GM11168 (cell line): Measurements from ENCODE around the gene NRBP1.
"Not testable (repeated sequence)": the region's sequence is repeated elsewhere in the genome, so short reads cannot be mapped to it uniquely, and the experiment has no call there.

Experiments
- in situ Hi-C: fragments of 300-500 bp; cut with MboI; formaldehyde crosslinking; loops from one replicate; pipeline ENCODE4 v1.12.0; 2022; ENCODE audit warnings: low sequenced_read_pairs; ENCODE audit not compliant: unreplicated experiment

The NRBP1 gene

DNA sequence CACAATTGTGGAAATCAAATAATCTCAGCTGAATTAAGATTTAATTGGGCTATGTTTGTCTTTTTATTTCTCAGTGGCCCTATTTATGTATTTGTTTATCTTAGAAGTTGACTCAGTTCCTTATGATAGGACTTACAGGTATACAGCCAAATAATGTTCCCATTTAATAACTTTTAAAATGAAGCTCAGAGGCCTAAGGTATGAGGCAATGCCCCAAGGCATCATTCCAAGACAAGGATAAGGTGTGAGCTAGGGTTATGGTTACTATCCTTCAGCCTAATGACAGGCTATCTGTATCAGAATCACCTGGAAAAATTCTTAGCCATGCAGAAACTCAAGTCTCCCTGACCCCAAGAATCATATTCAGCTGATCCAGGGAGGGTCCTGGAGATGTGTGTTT is 7.4 kb upstream of the NRBP1 start:
- in situ Hi-C loops: no loop called here

DNA sequence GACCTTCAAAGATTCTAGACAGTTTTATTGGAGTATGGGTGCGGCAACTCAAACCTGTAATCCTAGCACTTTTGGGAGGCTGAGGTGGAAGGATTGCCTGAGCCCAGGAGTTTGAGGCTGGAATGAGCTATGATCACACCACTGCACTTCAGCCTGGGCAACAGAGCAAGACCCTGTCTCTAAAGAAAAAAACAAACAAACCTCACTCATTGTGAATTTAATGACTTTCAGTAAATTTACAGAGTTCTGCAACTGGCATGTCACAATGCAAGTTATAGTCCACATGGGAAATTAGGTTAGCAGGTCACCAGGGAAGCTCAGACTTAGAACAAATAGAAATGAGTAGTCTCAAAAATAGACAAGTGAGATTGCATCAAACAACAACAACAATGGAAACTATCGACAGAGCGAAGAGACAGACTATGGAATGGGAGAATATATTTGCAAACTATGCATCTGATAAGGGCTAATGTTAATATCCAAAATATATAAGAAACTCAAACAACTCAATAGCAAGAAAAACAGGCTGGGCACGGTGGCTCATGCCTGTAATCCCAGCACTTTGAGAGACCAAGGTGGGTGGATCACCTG is 6.7 kb upstream of the NRBP1 start:
- in situ Hi-C loops: no loop called here

DNA sequence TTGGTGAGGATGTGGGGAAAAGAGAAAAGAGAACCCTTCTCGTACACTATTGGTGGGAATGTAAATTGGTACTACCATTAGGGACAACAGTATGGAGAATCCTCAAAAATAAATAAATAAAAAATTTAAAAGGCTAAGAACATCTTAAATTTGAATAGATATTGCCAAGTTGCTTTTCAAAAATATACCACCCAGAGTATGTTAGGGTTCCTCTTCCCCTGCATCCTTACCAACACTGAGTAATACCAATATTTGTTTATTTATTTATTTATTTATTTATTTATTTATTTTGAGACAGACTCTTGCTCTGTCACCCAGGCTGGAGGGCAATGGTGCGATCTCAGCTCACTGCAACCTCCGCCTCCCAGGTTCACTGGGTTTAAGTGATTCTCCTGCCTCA is 5.5 kb upstream of the NRBP1 start:
- in situ Hi-C loops: no loop called here

DNA sequence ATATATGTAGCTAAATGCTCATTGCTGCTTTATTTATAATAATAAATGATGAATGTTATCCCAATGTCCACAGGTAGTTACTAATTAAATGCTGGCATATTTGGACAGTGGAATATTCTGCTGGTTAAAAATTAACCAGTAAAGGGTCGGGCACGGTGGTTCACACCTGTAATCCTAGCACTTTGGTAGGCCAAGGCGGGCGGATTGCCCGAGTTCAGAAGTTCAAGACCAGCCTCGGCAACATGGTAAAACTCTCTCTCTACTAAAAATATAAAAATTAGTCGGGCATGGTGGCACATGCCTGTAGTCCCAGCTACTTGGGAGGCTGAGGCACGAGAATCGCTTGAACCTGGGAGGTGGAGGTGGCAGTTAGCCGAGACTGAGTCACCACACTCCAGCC is 3.4 kb upstream of the NRBP1 start:
- in situ Hi-C loops: not testable (repeated sequence)

DNA sequence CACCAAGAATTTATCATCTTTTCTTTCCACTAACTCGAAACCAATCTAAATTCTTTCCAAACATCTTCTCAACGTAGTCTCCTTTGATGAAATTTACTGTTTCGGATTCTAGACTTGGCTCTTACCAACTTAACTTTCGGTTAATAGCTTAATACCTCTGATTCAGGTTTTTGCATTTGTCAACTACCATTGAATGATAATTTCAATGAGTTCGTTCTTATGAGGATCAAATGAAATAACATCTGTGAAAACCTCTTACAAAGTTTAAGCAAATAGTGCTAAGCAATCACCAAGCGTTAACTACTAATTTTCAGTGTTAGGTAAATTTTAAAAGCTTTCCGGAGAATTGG is 593 bp upstream of the NRBP1 start:
- in situ Hi-C loops: no loop called here

DNA sequence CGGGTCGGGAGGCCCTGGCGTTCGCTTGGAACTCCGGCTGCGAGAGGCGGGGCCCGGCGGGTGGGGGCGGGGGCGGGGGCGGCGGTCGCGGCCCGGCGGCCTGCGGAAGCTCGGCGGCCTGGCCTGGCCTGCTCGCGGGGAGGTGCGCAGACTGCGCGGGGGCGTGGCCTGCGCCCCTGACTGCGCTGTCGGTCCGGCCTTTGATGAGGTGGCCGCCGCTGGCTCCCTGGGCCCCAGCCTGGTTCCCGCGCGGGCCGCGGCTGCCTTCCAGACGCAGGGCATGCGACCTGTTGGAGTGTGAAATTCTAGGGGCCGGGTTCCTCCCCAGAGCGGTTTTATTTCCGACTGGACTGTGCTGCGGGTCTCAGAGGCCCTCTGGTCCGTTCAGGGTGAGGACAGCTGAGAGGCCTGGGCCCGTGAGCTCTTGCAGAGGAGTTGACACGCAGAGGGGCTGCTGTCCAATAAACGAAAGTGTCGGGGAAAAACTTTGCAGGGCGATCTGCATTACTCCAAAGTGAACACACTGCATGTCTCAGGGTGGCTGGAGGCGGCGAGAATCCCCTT is 629 bp downstream of the NRBP1 start:
- in situ Hi-C loops: no loop called here

DNA sequence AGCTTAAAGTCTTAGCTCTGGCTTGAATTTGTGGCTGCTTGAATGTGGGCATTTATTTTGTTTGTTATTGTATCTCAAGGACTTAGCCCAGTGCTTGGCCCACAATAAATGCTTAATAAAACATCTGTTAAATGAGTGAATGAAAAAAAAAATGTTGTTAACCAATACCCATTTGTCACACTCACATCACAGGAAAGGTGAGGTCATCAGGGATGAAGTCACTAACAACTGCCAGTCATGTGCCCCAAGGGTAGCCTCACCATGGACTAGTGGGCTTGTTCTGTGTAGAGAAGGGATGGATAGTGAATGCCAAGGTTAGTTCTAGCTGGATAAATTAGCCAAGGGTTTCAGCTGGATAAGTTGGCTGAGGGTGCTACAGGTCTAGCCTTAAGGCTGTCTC is 3.0 kb downstream of the NRBP1 start:
- in situ Hi-C loops: no loop called here

DNA sequence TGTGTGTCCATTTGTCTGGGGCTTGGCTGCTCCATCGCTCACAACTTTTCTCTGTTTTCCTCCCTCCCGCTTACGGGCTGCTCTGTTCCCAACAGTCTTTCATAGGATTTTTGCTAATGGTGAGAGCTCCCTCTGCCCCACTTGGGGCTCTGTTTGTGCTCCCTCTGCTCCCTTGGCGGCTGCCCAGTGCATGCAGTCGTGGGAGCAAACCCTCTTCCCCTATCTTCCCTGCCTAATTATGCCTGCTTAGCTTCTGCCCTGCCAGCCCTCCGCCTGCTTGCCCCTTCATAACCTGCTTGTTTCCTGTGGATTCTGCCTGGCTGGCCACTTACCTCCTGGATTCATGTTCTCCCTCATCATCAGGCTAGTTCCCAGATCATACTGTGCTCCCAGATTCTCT is 7.2 kb downstream of the NRBP1 start:
- in situ Hi-C loops: no loop called here

DNA sequence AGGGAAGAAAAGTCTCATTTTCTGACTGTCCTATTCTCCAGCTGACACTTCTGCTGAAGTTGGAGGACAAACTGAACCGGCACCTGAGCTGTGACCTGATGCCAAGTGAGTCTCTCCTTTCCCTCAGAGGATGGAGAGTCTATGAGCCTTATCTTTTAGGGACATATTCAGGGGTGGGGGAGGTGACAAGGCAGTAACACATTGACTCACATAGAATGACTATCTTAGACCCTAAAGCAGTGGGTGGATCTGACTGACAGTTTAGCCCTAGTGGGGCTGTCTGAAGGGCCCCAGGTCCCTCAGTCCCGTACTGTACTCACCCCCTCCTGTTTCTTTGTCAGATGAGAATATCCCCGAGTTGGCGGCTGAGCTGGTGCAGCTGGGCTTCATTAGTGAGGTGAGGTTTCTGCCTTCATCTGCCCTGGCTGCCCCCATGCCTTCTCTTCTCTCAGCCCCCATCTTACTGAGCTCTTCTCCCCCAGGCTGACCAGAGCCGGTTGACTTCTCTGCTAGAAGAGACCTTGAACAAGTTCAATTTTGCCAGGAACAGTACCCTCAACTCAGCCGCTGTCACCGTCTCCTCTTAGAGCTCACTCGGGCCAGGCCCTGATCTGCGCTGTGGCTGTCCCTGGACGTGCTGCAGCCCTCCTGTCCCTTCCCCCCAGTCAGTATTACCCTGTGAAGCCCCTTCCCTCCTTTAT is 12.9 kb downstream of the NRBP1 start:
- in situ Hi-C loops: no loop called here

DNA sequence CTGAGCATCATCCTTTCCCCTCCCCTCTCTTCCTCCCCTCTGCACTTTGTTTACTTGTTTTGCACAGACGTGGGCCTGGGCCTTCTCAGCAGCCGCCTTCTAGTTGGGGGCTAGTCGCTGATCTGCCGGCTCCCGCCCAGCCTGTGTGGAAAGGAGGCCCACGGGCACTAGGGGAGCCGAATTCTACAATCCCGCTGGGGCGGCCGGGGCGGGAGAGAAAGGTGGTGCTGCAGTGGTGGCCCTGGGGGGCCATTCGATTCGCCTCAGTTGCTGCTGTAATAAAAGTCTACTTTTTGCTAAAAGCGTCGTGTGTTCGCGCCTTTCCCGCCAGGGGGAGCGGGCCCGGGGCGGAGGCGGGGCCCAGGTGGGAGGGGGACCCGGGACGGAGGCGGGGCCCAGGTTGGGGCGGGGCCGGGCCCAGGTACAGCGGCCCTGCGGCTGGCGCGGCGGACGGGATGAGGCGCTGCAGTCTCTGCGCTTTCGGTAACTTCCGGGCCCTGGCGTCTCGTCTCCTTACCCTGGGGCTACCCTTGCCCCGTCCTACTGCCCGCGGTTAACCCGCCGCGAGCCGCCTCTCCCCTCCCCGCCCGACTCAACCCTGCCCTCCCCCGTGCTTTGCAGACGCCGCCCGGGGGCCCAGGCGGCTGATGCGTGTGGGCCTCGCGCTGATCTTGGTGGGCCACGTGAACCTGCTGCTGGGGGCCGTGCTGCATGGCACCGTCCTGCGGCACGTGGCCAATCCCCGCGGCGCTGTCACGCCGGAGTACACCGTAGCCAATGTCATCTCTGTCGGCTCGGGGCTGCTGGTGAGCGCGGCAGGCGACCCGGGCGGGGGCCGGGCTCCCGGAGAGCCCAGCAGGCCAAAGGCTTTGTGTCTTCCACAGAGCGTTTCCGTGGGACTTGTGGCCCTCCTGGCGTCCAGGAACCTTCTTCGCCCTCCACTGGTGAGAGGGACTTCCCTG is 13.8 kb downstream of the NRBP1 start, which contains the start of gene KRTCAP3:
KRTCAP3 (plus strand) TSS at position 424 of the 962 bp plus-strand sequence; CDS start at position 456, 32 bp downstream.
- in situ Hi-C loops: no loop called here

DNA sequence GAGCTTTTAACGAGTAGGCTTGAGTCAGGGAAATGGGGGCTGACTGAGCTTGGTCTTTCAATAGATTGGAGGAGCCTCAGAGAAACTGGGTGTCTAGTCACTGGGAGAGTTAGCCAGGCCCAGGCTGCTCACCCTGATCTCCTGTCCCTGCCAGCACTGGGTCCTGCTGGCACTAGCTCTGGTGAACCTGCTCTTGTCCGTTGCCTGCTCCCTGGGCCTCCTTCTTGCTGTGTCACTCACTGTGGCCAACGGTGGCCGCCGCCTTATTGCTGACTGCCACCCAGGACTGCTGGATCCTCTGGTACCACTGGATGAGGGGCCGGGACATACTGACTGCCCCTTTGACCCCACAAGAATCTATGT is 14.5 kb downstream of the NRBP1 start:
- in situ Hi-C loops: no loop called here

DNA sequence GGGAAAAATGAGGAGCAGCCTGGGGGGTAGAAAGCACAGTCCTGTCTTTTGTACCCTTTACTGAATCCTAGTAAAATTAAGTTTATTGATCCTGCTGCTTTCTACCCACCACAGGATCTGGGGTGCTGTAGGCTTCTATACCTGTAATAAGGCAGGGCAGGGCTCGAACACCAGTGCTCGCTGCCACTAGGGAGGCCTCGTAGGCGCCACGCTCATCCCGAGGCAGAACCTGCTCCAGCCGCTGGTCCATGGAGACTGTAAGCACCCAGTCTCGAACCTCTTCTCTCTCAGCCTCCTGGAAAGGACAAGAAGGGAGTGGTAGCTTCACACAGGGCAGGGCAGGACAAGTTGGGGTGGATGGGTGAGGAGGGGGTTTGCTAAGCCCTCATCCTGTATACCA is 16.7 kb downstream of the NRBP1 start:
- in situ Hi-C loops: no loop called here

DNA sequence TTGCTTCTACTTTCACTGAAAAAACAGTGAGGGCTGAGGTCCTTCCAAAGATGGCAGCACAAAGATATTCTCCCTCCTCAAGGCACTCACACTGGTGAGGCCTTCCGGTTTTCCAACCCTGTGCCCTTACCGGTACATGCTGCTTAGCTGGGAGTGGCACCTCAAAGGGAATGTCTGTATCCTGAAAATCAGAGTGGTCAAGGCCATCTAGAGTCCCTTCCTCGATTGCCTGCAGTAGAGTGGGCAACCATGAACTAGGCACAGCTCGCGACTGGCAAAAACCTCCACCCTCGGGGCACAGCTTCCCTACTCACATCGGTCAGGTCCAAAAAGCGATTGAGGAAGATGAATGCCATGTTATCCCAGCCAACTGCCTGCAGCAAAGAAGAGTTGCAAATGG is 17.2 kb downstream of the NRBP1 start:
- in situ Hi-C loops: no loop called here

DNA sequence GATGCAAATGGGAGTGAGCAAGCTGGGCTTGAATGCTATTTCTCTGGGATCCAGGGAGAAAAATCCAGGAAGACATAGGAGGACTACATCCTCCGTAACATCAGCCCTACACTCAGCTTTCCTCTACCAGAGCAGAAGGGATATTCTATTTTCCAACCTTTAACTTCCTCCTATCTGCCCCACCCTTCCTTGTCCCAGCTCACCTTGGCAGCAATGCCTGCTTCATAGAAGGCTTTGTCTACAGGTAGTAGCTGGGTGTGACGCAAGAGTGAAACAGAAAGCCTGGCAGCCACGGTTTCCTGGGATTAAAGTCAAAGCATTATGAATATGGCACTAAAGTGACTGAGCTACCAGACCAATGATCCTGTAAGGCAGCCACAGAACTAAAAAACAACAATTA is 17.6 kb downstream of the NRBP1 start:
- in situ Hi-C loops: no loop called here

DNA sequence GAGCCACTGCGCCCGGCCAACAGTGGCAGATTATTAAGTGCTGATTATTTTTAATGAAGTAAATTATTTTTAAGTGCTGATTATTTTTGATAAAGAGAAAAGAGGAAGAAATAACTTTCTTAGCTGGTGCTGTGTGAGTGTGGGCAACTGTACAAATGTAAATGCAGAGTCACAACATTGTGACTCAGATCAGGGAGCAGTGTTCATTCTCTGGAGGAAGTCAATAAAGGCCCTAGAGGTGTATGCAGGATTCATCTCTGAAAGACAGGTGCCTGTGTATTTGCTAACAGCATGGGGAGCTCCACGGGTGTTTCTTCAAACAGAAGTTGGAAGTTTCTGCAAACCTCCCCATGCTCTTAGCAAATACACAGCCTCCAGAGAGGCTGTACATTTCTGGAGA is 19.9 kb downstream of the NRBP1 start:
- in situ Hi-C loops: no loop called here

DNA sequence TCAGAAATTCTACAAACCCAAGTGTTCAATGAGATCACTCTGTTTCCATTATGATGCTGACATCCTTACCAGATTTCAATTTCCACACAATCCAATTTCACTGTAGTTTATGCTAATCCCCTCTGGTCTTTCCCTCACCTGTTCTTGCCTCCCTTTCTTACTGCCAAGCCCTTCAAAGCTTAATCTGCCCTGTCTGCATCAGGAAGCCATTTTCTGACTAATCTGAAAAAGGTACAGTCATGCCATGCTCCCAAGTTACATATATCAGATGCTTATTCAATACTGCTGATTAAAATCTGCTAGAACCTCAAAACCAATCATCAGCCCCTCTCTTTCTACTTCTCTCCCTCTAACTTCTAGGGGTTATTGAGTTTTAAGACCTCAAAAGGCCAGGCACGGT is 22.7 kb downstream of the NRBP1 start:
- in situ Hi-C loops: no loop called here

DNA sequence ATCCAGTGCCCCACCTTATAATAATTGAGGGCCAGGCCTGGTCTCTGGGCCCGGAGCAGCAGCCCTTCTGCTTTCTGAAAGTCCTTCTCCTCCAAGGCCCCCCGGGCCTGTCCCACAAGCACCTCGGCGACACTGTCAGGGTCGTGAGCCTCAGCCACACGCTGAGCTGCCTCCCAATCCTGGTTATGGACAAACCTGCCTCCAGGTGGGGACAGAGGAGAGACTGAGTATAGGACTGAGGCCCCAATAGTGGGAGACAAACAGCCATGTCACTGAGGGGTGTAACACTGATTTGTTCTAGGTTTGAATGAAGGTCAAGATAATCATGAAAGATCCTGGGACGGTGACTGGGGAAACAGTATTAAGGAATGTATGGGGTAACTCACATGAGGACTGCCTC is 25.5 kb downstream of the NRBP1 start:
- in situ Hi-C loops: no loop called here

DNA sequence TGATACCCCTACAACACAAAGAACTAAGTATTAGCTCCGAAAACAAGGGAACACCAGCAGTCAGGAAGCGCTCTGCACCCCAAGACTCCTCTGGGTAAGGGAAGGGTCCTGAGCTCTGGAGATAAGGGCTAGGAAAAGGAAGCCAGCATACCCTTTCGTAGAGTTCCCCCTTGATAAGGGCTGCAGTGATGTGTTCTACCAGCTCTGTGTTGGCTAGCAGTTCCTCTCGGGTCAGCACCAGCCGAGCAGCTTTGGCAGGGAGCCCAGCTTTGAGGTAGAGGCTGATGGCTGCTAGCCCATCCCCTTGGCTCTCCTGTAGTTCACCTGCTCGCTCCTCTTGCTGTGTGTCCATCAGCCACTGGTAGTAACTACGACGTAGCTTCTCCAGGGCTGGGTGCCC is 32.7 kb downstream of the NRBP1 start:
- in situ Hi-C loops: no loop called here

DNA sequence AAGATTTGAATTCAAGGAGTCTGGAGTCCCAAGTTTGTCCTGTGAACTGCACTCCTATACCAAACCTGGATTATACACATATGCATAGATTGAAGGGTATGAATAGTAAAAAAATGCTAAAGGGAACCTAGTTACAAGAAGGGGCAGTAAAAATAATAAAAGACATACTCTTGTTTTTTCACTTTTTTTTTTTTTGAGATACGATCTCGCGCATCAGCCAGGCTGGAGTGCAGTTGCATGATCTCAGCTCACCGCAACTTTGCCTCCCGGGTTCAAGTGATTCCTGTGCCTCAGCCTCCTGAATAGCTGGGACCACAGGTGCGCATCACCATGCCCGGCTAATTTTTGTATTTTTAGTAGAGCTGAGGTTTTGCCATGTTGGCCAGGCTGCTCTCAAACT is 36.0 kb downstream of the NRBP1 start:
- in situ Hi-C loops: no loop called here

DNA sequence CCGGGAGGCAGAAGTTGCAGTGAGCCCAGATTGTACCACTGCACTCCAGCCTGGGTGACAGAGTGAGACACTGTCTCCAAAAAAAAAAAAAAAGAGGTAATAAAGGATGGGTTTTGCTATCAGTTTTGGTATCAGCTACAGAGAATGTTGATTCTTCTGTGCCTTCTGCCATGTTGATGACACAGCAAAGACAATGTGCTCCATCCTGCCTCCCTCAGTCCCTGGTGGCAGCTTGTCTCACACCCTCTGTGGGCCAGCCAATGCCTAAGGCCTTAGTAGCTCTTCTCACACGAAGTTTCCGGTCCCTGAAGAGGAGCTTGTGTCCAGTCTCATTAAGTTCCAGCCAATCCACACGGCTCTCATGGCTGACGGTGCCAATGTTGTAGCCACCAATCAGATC is 43.5 kb downstream of the NRBP1 start:
- in situ Hi-C loops: no loop called here

DNA sequence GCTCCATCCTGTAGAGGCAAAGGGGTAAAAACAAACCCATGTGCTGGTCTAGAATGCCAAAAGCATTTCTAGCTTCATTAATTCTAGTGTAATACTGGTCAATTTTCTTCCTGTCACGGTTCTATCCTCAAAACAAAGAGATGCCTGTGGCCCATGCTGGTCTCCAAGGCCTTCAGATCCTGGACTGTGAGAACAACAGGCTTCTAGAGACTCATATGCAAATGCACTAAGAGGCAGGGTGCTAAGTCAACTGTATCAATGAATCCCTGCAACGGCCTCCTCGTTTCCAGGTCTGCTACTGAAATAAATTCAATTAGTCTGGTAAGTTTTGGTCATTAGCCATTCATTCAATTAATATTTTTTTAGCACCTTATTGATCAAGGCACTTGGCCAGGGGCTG is 57.1 kb downstream of the NRBP1 start:
- in situ Hi-C loops: no loop called here
